ENCODE data around the gene APP.

The APP gene

DNA sequence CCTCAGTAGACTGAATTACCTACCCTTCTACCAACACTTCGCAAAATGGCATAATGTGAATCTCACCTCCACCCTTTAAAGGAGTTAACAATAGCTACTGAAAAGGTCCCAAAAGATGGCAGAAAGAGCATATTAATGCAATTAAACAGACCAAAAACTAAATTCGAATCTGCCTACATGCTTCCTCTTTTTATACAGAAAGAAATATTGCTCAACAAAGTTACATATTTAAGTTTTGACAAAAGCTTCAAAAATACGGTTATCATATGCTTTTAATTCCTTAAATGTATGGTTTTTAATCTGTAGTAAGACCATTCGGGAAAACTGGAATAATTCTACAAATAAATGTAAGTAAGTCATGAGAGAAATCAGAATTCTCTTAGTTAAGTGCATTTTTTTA, 2.2 kb downstream of the APP start:
- no peaks in the 10 kb centered on the region for H4K20me1 ChIP-seq (ENCODE audit: low read depth, low read length)
- H3K4me2 ChIP-seq (ENCODE audit: low read depth, low read length, poor library complexity, severe bottlenecking), result no peak overlapping the region
- no peaks in the 10 kb centered on the region for H3K79me2 ChIP-seq (ENCODE audit: insufficient read depth, low read length)
- no peak overlapping the region for H2AFZ ChIP-seq (ENCODE audit: low read depth, low read length, severe bottlenecking)
- TF ChIP-seq, protein P1, sequence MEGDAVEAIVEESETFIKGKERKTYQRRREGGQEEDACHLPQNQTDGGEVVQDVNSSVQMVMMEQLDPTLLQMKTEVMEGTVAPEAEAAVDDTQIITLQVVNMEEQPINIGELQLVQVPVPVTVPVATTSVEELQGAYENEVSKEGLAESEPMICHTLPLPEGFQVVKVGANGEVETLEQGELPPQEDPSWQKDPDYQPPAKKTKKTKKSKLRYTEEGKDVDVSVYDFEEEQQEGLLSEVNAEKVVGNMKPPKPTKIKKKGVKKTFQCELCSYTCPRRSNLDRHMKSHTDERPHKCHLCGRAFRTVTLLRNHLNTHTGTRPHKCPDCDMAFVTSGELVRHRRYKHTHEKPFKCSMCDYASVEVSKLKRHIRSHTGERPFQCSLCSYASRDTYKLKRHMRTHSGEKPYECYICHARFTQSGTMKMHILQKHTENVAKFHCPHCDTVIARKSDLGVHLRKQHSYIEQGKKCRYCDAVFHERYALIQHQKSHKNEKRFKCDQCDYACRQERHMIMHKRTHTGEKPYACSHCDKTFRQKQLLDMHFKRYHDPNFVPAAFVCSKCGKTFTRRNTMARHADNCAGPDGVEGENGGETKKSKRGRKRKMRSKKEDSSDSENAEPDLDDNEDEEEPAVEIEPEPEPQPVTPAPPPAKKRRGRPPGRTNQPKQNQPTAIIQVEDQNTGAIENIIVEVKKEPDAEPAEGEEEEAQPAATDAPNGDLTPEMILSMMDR (IDR thresholded peaks at IDR 0.05; ENCODE audit: insufficient read depth, low read length, poor library complexity, severe bottlenecking), result no peak
- TF ChIP-seq EZH2phosphoT487 (conservative IDR thresholded peaks at IDR 0.05; ENCODE audit: low read length), result no peak
- no peak overlapping the region for H3K4me3 ChIP-seq (ENCODE audit: insufficient read depth, low read length, poor library complexity, severe bottlenecking)
- H3K9me2 ChIP-seq (replicated peaks; ENCODE audit: insufficient read depth, low read length), result no peaks in the 10 kb centered on the region
- H3K9me3 ChIP-seq (ENCODE audit: insufficient read depth, low read length), result no peaks in the 10 kb centered on the region
- H3F3A ChIP-seq (ENCODE audit: insufficient read depth), result no peaks in the 10 kb centered on the region
- no peak overlapping the region for H3K9ac ChIP-seq (ENCODE audit: low read length)
- no peak overlapping the region for H3K27ac ChIP-seq (ENCODE audit: low read depth, low read length)
- H3K36me3 ChIP-seq (ENCODE audit: low read length), result no peaks in the 10 kb centered on the region
- H3K27me3 ChIP-seq (ENCODE audit: low read length), result no peaks in the 10 kb centered on the region

DNA sequence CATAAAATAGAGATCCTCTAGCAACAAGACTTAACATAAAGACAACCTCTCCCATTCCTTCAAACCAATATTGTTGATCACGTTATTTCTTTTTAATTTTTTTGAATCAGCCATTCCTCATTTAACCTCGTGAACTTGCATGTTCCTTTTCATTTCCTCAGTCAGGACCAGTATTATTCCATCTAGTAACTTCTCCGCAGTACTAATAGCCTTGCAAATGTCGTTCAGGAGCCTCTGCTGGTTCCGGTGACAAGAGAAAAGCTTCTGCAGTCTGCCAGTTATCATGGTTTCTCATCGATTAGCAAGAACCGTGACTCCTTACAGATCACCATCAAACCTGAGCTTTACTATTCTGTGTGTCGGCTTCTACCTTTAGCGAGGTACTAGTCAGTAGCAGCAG, 3.0 kb downstream of the APP start:
- H3K36me3 ChIP-seq (ENCODE audit: low read length), result no peaks in the 10 kb centered on the region
- H3K9ac ChIP-seq (ENCODE audit: low read length), result no peak overlapping the region
- no peak overlapping the region for H3K4me2 ChIP-seq (ENCODE audit: low read depth, low read length, poor library complexity, severe bottlenecking)
- H2AFZ ChIP-seq (ENCODE audit: low read depth, low read length, severe bottlenecking), result no peak overlapping the region
- no peaks in the 10 kb centered on the region for H3K79me2 ChIP-seq (ENCODE audit: insufficient read depth, low read length)
- H3F3A ChIP-seq (ENCODE audit: insufficient read depth), result no peaks in the 10 kb centered on the region
- no peak overlapping the region for H3K27ac ChIP-seq (ENCODE audit: low read depth, low read length)
- TF ChIP-seq, protein P1 (IDR thresholded peaks at IDR 0.05; ENCODE audit: insufficient read depth, low read length, poor library complexity, severe bottlenecking), result no peak
- no peak for TF ChIP-seq EZH2phosphoT487 (conservative IDR thresholded peaks at IDR 0.05; ENCODE audit: low read length)
- H3K9me2 ChIP-seq (replicated peaks; ENCODE audit: insufficient read depth, low read length), result no peaks in the 10 kb centered on the region
- H3K9me3 ChIP-seq (ENCODE audit: insufficient read depth, low read length), result no peaks in the 10 kb centered on the region
- H4K20me1 ChIP-seq (ENCODE audit: low read depth, low read length), result no peaks in the 10 kb centered on the region
- H3K4me3 ChIP-seq (ENCODE audit: insufficient read depth, low read length, poor library complexity, severe bottlenecking), result no peak overlapping the region
- no peaks in the 10 kb centered on the region for H3K27me3 ChIP-seq (ENCODE audit: low read length)

DNA sequence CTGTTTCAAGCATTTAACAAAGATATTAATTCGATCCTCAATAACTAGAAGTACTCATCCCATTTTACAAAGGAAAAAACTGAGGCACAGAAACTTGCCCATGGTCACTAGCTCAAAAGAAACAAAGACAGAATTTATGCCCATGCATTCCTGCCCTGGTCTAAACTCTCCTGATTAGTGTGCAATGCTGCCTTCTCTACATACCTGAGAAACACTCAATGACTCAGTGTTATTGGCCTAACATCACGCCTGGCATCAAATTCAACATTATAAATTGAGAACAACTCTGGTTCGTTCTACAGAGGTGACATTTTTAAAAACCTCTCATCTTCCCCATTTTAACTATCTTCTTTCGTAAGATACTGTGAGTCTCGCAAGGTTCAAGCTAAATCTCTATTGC, 5.2 kb downstream of the APP start:
- TF ChIP-seq, protein P1 (IDR thresholded peaks at IDR 0.05; ENCODE audit: insufficient read depth, low read length, poor library complexity, severe bottlenecking), result no peak
- TF ChIP-seq EZH2phosphoT487 (conservative IDR thresholded peaks at IDR 0.05; ENCODE audit: low read length), result no peak
- Histone ChIP-seq H2AFZ (ENCODE audit: low read depth, low read length, severe bottlenecking) (no peak overlapping the region), H3K27me3 (ENCODE audit: low read length) (no peaks in the 10 kb centered on the region), H3F3A (ENCODE audit: insufficient read depth) (no peaks in the 10 kb centered on the region), H3K27ac (ENCODE audit: low read depth, low read length) (no peak overlapping the region), H3K9ac (ENCODE audit: low read length) (no peak overlapping the region), H3K79me2 (ENCODE audit: insufficient read depth, low read length) (no peaks in the 10 kb centered on the region), H4K20me1 (ENCODE audit: low read depth, low read length) (no peaks in the 10 kb centered on the region), H3K4me2 (ENCODE audit: low read depth, low read length, poor library complexity, severe bottlenecking) (no peak overlapping the region), H3K9me3 (ENCODE audit: insufficient read depth, low read length) (no peaks in the 10 kb centered on the region), H3K36me3 (ENCODE audit: low read length) (no peaks in the 10 kb centered on the region), H3K4me3 (ENCODE audit: insufficient read depth, low read length, poor library complexity, severe bottlenecking) (no peak overlapping the region), H3K9me2 (replicated peaks; ENCODE audit: insufficient read depth, low read length) (no peaks in the 10 kb centered on the region)
